HG02623 (cell line): ENCODE data around the gene SLC38A8.

ENCODE experiments used
- ATAC-seq: cut with Tn5 transposase; IDR thresholded peaks from one replicate; pipeline ENCODE4 v1.9.1; 2021; ENCODE audit warnings: moderate library complexity; ENCODE audit not compliant: unreplicated experiment

Gene SLC38A8

GRCh38 chr16:84068783-84069462 is 26.3 kb upstream of the SLC38A8 start:
- no peak for ATAC-seq

GRCh38 chr16:84068041-84068440 is 25.4 kb upstream of the SLC38A8 start:
- ATAC-seq, result no peak

- ATAC-seq, result no peak
Measured at GRCh38 chr16:84067640-84068039, 25.0 kb upstream of the SLC38A8 start.

GRCh38 chr16:84065536-84066132 is 23.0 kb upstream of the SLC38A8 start:
- ATAC-seq, result no peak

- ATAC-seq, result no peak
Measured at GRCh38 chr16:84063980-84064379, 21.4 kb upstream of the SLC38A8 start.

GRCh38 chr16:84062734-84063640 is 20.4 kb upstream of the SLC38A8 start:
- no peak for ATAC-seq

GRCh38 chr16:84061236-84061819 is 18.7 kb upstream of the SLC38A8 start:
- ATAC-seq, result no peak

GRCh38 chr16:84059946-84060901 is 17.6 kb upstream of the SLC38A8 start:
- ATAC-seq, result no peak

GRCh38 chr16:84059111-84059510 is 16.5 kb upstream of the SLC38A8 start:
- ATAC-seq, result no peak

- ATAC-seq, result no peak
Measured at GRCh38 chr16:84058664-84059063, 16.1 kb upstream of the SLC38A8 start.

- no peak for ATAC-seq
Measured at GRCh38 chr16:84058211-84058610, 15.6 kb upstream of the SLC38A8 start.

- ATAC-seq, result no peak
Measured at GRCh38 chr16:84056933-84057332, 14.3 kb upstream of the SLC38A8 start.

GRCh38 chr16:84055801-84056634 is 13.4 kb upstream of the SLC38A8 start:
- no peak for ATAC-seq

GRCh38 chr16:84055366-84055765 is 12.8 kb upstream of the SLC38A8 start:
- no peak for ATAC-seq

- no peak for ATAC-seq
Measured at GRCh38 chr16:84054916-84055315, 12.3 kb upstream of the SLC38A8 start.

GRCh38 chr16:84054271-84054670 is 11.7 kb upstream of the SLC38A8 start:
- no peak for ATAC-seq

- ATAC-seq, result no peak
Measured at GRCh38 chr16:84053237-84053636, 10.6 kb upstream of the SLC38A8 start.

GRCh38 chr16:84052071-84052622 is 9.6 kb upstream of the SLC38A8 start:
- ATAC-seq, result no peak

- no peak for ATAC-seq
Measured at GRCh38 chr16:84050316-84050715, 7.7 kb upstream of the SLC38A8 start.
